DMS53 treated with DMSO at 0.1 percent for 48 hours (cell line): ENCODE results near the gene TRIO.
"Not testable (repeated sequence)": the region's sequence is repeated elsewhere in the genome, so short reads cannot be mapped to it uniquely, and the experiment has no call there.

Experiments
- DNase-seq: peaks from one replicate; lab custom pipeline; 2025; ENCODE audit not compliant: unreplicated experiment; lab: John Stamatoyannopoulos, UW

TRIO gene

GRCh38 chr5:14204785-14205321 lies 61.7 kb downstream of the TRIO start:
- peak; percentile 85 for DNase-seq

GRCh38 chr5:14206028-14206725 lies 63.0 kb downstream of the TRIO start:
- no peak for DNase-seq

GRCh38 chr5:14207428-14207827 lies 64.3 kb downstream of the TRIO start:
- DNase-seq, result not testable (repeated sequence)

GRCh38 chr5:14208071-14209021 lies 65.2 kb downstream of the TRIO start:
- DNase-seq, result peak; percentile 59

- DNase-seq, result no peak
Measured at GRCh38 chr5:14209222-14209822, 66.2 kb downstream of the TRIO start.

- no peak for DNase-seq
Measured at GRCh38 chr5:14209836-14210235, 66.7 kb downstream of the TRIO start.

- no peak for DNase-seq
Measured at GRCh38 chr5:14210729-14211128, 67.6 kb downstream of the TRIO start.

GRCh38 chr5:14211818-14212803 lies 69.0 kb downstream of the TRIO start:
- no peak for DNase-seq

- peak; percentile 71 for DNase-seq
Measured at GRCh38 chr5:14212838-14213237, 69.7 kb downstream of the TRIO start.

- DNase-seq, result peak; percentile 20
Measured at GRCh38 chr5:14213253-14213652, 70.1 kb downstream of the TRIO start.

GRCh38 chr5:14213813-14214585 lies 70.9 kb downstream of the TRIO start:
- peak; percentile 74 for DNase-seq

- DNase-seq, result no peak
Measured at GRCh38 chr5:14215901-14216300, 72.8 kb downstream of the TRIO start.

- no peak for DNase-seq
Measured at GRCh38 chr5:14216372-14216771, 73.2 kb downstream of the TRIO start.

- no peak for DNase-seq
Measured at GRCh38 chr5:14216902-14217301, 73.8 kb downstream of the TRIO start.

- DNase-seq, result no peak
Measured at GRCh38 chr5:14217587-14217986, 74.4 kb downstream of the TRIO start.

- no peak for DNase-seq
Measured at GRCh38 chr5:14218011-14218410, 74.9 kb downstream of the TRIO start.

GRCh38 chr5:14218480-14218879 lies 75.3 kb downstream of the TRIO start:
- no peak for DNase-seq

GRCh38 chr5:14218897-14219573 lies 75.9 kb downstream of the TRIO start:
- DNase-seq, result no peak
